ENCODE measurements around the gene SEMA7A.

- TF ChIP-seq POLR2A (IDR thresholded peaks at IDR 0.05; ENCODE audit: low read depth, low read length): no peak
- TF ChIP-seq POLR2AphosphoS5 (IDR thresholded peaks at IDR 0.05; ENCODE audit: low read depth, low read length): no peak
- no peak for TF ChIP-seq TAF1 (IDR thresholded peaks at IDR 0.05; ENCODE audit: low read depth, low read length)
- no peak for TF ChIP-seq POU2F2 (IDR thresholded peaks at IDR 0.05; ENCODE audit: low read depth, low read length)
- TF ChIP-seq PAX5 (IDR thresholded peaks at IDR 0.05; ENCODE audit: insufficient read depth, low read length, severe bottlenecking): no peak
Measured at GRCh38 chr15:74392451-74392830, 41.3 kb downstream of the SEMA7A start.
